NCI-H460 (cell line): Measurements from ENCODE around the gene CPNE4. TPM values are rescaled to one million over a fixed set of nuclear protein-coding genes. Genes with fewer than 3 reads are reported as not detected.
"Not testable (repeated sequence)": the region's sequence is repeated elsewhere in the genome, so short reads cannot be mapped to it uniquely, and the experiment has no call there.

Experiments
- DNase-seq: peaks from one replicate; pipeline ENCODE4 v3.0.0-alpha.2; 2016; ENCODE audit warnings: low read depth; ENCODE audit errors: extremely low read depth
- small RNA-seq, 2 experiments: library from RNA; depleted of rRNA; stranded (forward); fragments of <200 nt; gene quantifications; one replicate each; pipeline ENCODE3, GENCODE V24; 2014
- total RNA-seq: library from RNA; depleted of rRNA; stranded (reverse); fragments of >200 nt; shearing (Covaris generic); gene quantifications from 2 replicates; pipeline ENCODE4 v1.2.3, GENCODE V29; 2014

The CPNE4 gene
- total RNA-seq, 1 experiment from 2014 or later, result 0.54 TPM

- no peak for DNase-seq
These were observed 532.9 kb downstream of the CPNE4 start for GRCh38 chr3:131501949-131502348.

- no peak for DNase-seq
These were observed 540.1 kb downstream of the CPNE4 start for GRCh38 chr3:131494706-131495105.

GRCh38 chr3:131491775-131492174 is 543.0 kb downstream of the CPNE4 start:
- no peak for DNase-seq

GRCh38 chr3:131491084-131491483 is 543.7 kb downstream of the CPNE4 start:
- DNase-seq, result no peak

GRCh38 chr3:131486545-131486944 is 548.3 kb downstream of the CPNE4 start:
- DNase-seq, result not testable (repeated sequence)

- no peak for DNase-seq
These were observed 549.7 kb downstream of the CPNE4 start for GRCh38 chr3:131485119-131485518.

GRCh38 chr3:131484496-131485111 is 550.2 kb downstream of the CPNE4 start:
- no peak for DNase-seq

Small RNA genes within 50 kb of the gene (small RNA-seq; reads per million reads assigned to genes)
- 0 reads per million in 2 experiments for gene AC107027.2
- 0 reads per million in 2 experiments for gene MIR5704
